CD14-positive monocyte (primary cell): ENCODE data around the gene ANO2. TPM values are rescaled to one million over a fixed set of nuclear protein-coding genes. Genes with fewer than 3 reads are reported as not detected.
A peak's percentile ranks its signal among the peaks of the same experiment; 100 is the strongest.

ENCODE experiments used
- DNase-seq, 3 donors: peaks; one replicate each; pipeline ENCODE4 v3.0.0-alpha.2; 2011 to 2022
- H2AFZ ChIP-seq: 2 replicates; pipeline ENCODE4 v1.6.0; 2012; ENCODE audit warnings: mild to moderate bottlenecking, low read depth, low read length, inconsistent platforms; ENCODE audit not compliant: insufficient read depth, poor library complexity, severe bottlenecking
- H3K27ac ChIP-seq, 2 donors: 1 replicate in 1 of 2; 2 replicates in 1 of 2; pipeline ENCODE4 v1.5.1; 2012 to 2013; ENCODE audit warnings: low read length in 2 of 2, control low read depth in 1 of 2, inconsistent platforms in 1 of 2, low read depth in 1 of 2, mild to moderate bottlenecking in 1 of 2
- H3K27me3 ChIP-seq, 2 donors: one replicate each; pipeline versions ENCODE4 v1.6.0 to v1.6.1; 2011 to 2013; ENCODE audit warnings: low read length in 2 of 2; ENCODE audit not compliant: control insufficient read depth in 2 of 2, insufficient read depth in 2 of 2
- H3K36me3 ChIP-seq, 2 donors: replicated peaks in 1 of 2; 1 replicate in 1 of 2; 2 replicates in 1 of 2; pipeline versions ENCODE4 v1.5.1 to v1.6.1; 2012 to 2013; ENCODE audit warnings: low read length in 2 of 2, control low read depth in 1 of 2, inconsistent platforms in 1 of 2, mild to moderate bottlenecking in 1 of 2; ENCODE audit not compliant: insufficient read depth in 2 of 2, control insufficient read depth in 1 of 2
- H3K4me1 ChIP-seq, 2 donors: 1 replicate in 1 of 2; 2 replicates in 1 of 2; pipeline versions ENCODE4 v1.5.1 to v1.6.1; 2012 to 2013; ENCODE audit warnings: low read length in 2 of 2, control low read depth in 1 of 2, inconsistent platforms in 1 of 2, mild to moderate bottlenecking in 1 of 2, moderate library complexity in 1 of 2; ENCODE audit not compliant: insufficient read depth in 2 of 2, control insufficient read depth in 1 of 2
- H3K4me2 ChIP-seq: replicated peaks from 2 replicates; pipeline ENCODE3; 2012; ENCODE audit warnings: low read length, moderate library complexity, mild to moderate bottlenecking; ENCODE audit not compliant: poor library complexity, severe bottlenecking; ENCODE audit errors: extremely low read depth
- H3K4me3 ChIP-seq, 3 experiments: fragments of 200-600 bp in 1 of 3; sonication (generic) in 1 of 3; replicated peaks in 1 of 3; 1 replicate in 2 of 3; 2 replicates in 1 of 3; pipeline ENCODE4 v1.5.1; 2011 to 2013; ENCODE audit warnings: low read length in 3 of 3, mild to moderate bottlenecking in 3 of 3, control low read depth in 2 of 3, low read depth in 2 of 3, inconsistent platforms in 1 of 3, moderate library complexity in 1 of 3
- H3K79me2 ChIP-seq: 2 replicates; pipeline ENCODE4 v1.6.0; 2012; ENCODE audit warnings: mild to moderate bottlenecking, control low read depth, inconsistent platforms, low read length, moderate library complexity; ENCODE audit not compliant: insufficient read depth
- H3K9ac ChIP-seq: 2 replicates; pipeline ENCODE4 v1.6.0; 2017; ENCODE audit warnings: low read length, mild to moderate bottlenecking; ENCODE audit not compliant: insufficient read depth, poor library complexity, severe bottlenecking
- H3K9me3 ChIP-seq, 2 donors: replicated peaks in 1 of 2; 1 replicate in 1 of 2; 2 replicates in 1 of 2; pipeline versions ENCODE4 v1.5.1 to v1.6.1; 2012 to 2013; ENCODE audit warnings: low read length in 2 of 2, control low read depth in 1 of 2; ENCODE audit not compliant: control insufficient read depth in 1 of 2, insufficient read depth in 1 of 2
- H4K20me1 ChIP-seq: 2 replicates; pipeline ENCODE4 v1.6.0; 2012; ENCODE audit warnings: mild to moderate bottlenecking, low read length, control low read depth, moderate library complexity; ENCODE audit not compliant: insufficient read depth
- H3K27ac Mint-ChIP-seq, 7 donors: one replicate each; pipeline ENCODE4 v1.8.0; 2020; ENCODE audit warnings: mild to moderate bottlenecking in 7 of 7, mixed read lengths in 7 of 7, moderate library complexity in 6 of 7, inconsistent platforms in 2 of 7
- H3K27me3 Mint-ChIP-seq, 3 donors: one replicate each; pipeline ENCODE4 v1.8.0; 2021 to 2022; ENCODE audit warnings: low read depth in 3 of 3, mild to moderate bottlenecking in 3 of 3, mixed read lengths in 3 of 3, moderate library complexity in 3 of 3, inconsistent platforms in 1 of 3
- H3K36me3 Mint-ChIP-seq, 2 donors: one replicate each; pipeline ENCODE4 v1.8.0; 2020; ENCODE audit warnings: mixed read lengths in 2 of 2, inconsistent platforms in 1 of 2, mild to moderate bottlenecking in 1 of 2
- H3K4me1 Mint-ChIP-seq: one replicate; pipeline ENCODE4 v1.8.0; 2020; ENCODE audit warnings: mild to moderate bottlenecking, mixed read lengths
- H3K4me3 Mint-ChIP-seq, 2 donors: one replicate each; pipeline ENCODE4 v1.8.0; 2020; ENCODE audit warnings: mild to moderate bottlenecking in 2 of 2, mixed read lengths in 2 of 2, moderate library complexity in 1 of 2
- H3K9me3 Mint-ChIP-seq, 7 donors: one replicate each; pipeline ENCODE4 v1.8.0; 2020 to 2022; ENCODE audit warnings: mixed read lengths in 7 of 7, mild to moderate bottlenecking in 6 of 7, moderate library complexity in 6 of 7, inconsistent platforms in 2 of 7
- WGBS: methylation state at CpG from one replicate; pipeline ENCODE4 v1.1.5; 2013; ENCODE audit warnings: missing lambda C conversion rate; ENCODE audit not compliant: insufficient coverage; 5-methylcytosine and 5-hydroxymethylcytosine counted together
- intact Hi-C, 2 donors: fragments of 100-400 bp; cut with micrococcal nuclease; formaldehyde crosslinking; loops; one replicate each; pipeline versions ENCODE4 v1.15.0 to v1.15.1; 2023
- polyA plus RNA-seq, 3 donors: library from polyadenylated mRNA; depleted of rRNA in 1 of 3; unstranded in 2 of 3; stranded (reverse) in 1 of 3; fragments of 300-500 nt in 2 of 3; fragments of >200 nt in 1 of 3; fragmentation: Illumina TruSeq in 2 of 3; gene quantifications; 1 replicate in 2 of 3; 2 replicates in 1 of 3; pipeline ENCODE4 v1.2.3, GENCODE V29; 2012 to 2021
- TF ChIP-seq, protein P1 (sequence below): fragments of 200-600 bp; IDR thresholded peaks from one replicate; pipeline ENCODE4 v1.8.0; 2022; ENCODE audit warnings: antibody characterized with exemption, mild to moderate bottlenecking

Gene ANO2
- polyA plus RNA-seq, 3 donors: not detected

DNA sequence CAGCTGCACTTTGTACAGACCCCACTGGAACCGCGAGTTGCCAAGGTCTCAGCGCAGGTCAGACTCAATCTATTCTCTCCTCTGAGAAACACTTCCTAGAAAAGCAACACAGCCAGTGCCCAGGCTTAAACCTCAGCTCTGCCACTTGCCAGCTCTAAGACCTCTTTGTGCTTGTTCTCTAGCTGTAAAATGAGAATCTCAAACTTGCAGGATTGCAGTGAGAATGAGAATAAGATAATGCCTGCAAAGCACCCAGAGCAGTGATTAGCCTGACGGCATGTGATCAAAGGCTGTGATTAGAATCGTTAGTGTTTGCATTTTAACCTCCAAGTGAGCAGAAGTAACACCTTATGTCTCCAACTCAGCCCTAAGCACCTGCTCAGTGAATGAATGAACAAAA, 21.3 kb downstream of the ANO2 start:
- H3K4me3 Mint-ChIP-seq: no peak overlapping the region
- H4K20me1 ChIP-seq: no peaks in the 10 kb centered on the region
- WGBS: 100% methylated on average over 1 of the region's 5 CpGs
- no peak overlapping the region for H2AFZ ChIP-seq
- peak overlapping the region in 1 of 7 donors; percentile 17 for H3K27ac Mint-ChIP-seq
- H3K79me2 ChIP-seq: no peaks in the 10 kb centered on the region
- no peak overlapping the region for H3K27ac ChIP-seq
- intact Hi-C loops: no loop called here
- H3K36me3 ChIP-seq: no peaks in the 10 kb centered on the region
- H3K9ac ChIP-seq: no peak overlapping the region
- peaks cover 0 to 2% (median 0%) of the 10 kb centered on the region in 7 donors for H3K9me3 Mint-ChIP-seq
- H3K4me1 Mint-ChIP-seq: no peaks in the 10 kb centered on the region
- DNase-seq: no peak
- H3K27me3 ChIP-seq: no peaks in the 10 kb centered on the region
- H3K4me3 ChIP-seq: no peak overlapping the region
- H3K4me2 ChIP-seq: no peak overlapping the region
- TF ChIP-seq, protein P1, sequence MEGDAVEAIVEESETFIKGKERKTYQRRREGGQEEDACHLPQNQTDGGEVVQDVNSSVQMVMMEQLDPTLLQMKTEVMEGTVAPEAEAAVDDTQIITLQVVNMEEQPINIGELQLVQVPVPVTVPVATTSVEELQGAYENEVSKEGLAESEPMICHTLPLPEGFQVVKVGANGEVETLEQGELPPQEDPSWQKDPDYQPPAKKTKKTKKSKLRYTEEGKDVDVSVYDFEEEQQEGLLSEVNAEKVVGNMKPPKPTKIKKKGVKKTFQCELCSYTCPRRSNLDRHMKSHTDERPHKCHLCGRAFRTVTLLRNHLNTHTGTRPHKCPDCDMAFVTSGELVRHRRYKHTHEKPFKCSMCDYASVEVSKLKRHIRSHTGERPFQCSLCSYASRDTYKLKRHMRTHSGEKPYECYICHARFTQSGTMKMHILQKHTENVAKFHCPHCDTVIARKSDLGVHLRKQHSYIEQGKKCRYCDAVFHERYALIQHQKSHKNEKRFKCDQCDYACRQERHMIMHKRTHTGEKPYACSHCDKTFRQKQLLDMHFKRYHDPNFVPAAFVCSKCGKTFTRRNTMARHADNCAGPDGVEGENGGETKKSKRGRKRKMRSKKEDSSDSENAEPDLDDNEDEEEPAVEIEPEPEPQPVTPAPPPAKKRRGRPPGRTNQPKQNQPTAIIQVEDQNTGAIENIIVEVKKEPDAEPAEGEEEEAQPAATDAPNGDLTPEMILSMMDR: no peak
- H3K9me3 ChIP-seq: no peaks in the 10 kb centered on the region
- H3K36me3 Mint-ChIP-seq: no peaks in the 10 kb centered on the region
- peaks cover 1 to 11% (median 7%) of the 10 kb centered on the region in 3 donors for H3K27me3 Mint-ChIP-seq
- no peaks in the 10 kb centered on the region for H3K4me1 ChIP-seq

DNA sequence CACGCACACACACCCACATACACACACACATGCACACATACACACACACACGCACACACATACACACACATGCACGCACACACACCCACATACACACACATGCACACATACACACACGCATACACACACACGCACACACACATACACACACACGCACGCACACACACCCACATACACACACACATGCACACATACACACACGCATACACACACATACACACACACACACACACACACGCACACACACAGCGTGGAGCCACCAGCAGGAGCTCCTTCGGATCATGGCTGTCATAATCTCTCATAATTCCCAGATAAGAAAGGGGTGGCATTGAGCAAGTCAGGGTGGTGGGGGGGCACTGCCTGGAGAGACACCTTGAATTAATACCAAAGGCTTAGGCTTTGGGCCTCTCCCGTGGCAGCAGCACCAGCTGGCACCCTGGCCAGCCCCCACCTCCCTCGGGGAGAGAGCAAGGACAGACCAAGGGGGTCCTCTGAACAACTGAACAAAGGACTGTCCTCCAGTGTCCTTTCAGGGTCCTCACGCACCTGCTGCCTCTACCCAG, 21.9 kb downstream of the ANO2 start:
- Histone ChIP-seq H3K9ac (no peak overlapping the region), H2AFZ (no peak overlapping the region), H3K79me2 (no peaks in the 10 kb centered on the region), H3K4me3 (no peak overlapping the region), H3K4me1 (no peaks in the 10 kb centered on the region), H3K36me3 (no peaks in the 10 kb centered on the region), H3K27ac (no peak overlapping the region), H3K4me2 (no peak overlapping the region), H4K20me1 (no peaks in the 10 kb centered on the region), H3K27me3 (no peaks in the 10 kb centered on the region), H3K9me3 (no peaks in the 10 kb centered on the region)
- Mint-ChIP-seq H3K27me3 (peaks cover 1 to 11% (median 6%) of the 10 kb centered on the region in 3 donors), H3K27ac (no peak overlapping the region), H3K36me3 (no peaks in the 10 kb centered on the region), H3K9me3 (peaks cover 0 to 3% (median 0%) of the 10 kb centered on the region in 7 donors), H3K4me1 (no peaks in the 10 kb centered on the region), H3K4me3 (no peak overlapping the region)
- intact Hi-C loops: no loop called here
- WGBS: 91% methylated on average over 2 of the region's 14 CpGs
- no peak for DNase-seq
- TF ChIP-seq, protein P1: no peak
